Fibroblast of gingiva (primary cell): Measurements from ENCODE around the gene MACROD2.

Experiments used
- DNase-seq: peaks from one replicate; pipeline ENCODE4 v3.0.0-alpha.2; 2011; ENCODE audit warnings: low read depth

Gene MACROD2

DNA sequence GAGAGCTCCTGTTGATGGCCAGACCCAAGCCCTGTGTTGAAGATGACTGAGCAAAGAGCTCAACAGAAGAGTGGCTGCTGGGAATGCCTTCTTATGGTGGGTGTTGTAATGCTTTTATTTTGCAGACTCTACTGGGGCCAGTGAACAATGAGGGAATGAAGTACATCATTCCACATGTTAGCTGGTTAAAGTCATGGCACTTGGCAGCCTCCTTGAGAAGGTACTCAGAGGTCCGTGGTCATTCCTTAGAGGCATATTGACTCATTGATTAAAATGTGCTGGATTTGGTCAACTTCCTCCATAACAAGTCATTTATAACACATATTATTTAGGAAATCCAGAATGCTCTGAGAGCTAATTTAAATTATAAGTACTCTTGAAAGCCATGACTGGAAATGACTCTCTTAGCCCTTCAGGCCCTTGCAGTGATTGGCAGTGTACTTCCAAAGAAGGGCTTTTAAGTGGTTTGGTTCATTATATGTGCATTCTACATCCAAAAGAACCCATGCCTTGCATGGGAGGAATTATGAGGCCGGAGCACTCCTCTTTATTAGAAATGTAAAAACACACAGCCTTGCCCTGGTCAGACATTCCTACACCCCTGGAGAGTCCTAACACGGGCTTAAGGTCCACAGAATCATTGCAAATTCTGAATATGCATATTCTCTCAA, 1601.0 kb downstream of the MACROD2 start:
- DNase-seq, result no peak

DNA sequence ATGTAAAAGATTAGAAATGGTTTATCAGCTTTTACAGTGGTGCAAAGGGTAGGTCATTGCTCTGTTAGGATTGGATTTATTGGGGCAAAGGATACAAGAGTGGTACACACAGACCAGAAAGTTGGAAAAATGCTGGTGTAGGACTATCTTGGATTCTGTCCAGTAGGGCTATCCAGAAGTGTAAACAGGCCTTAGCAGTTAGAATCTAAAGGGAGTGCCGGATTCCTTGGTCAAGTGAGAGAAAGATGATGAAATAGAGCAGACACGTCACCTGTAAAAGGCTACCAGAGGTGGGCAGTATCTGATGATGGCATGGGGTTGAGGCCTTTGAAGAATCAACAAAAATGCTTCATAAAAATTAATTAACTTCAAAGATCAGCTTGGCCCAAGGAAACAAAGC, 1602.0 kb downstream of the MACROD2 start:
- no peak for DNase-seq

DNA sequence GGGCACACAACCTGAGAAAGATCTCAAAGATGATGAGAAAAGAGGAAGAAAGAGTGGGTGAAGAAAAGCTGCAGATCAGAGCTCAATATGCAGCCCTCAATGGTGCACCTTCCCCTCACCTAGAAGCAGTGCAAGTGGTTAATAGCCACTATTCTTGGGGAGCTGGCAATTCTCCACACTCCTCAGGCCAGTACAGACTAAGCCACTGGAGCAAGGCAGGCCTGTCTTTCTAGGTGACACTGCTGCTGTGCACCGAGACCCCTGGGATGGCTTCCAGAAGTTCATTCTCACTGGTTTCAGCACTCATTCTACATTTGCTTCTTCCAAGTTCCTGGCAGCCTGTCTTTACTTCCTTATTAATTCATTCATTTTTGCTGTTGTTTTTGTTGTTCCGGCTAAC, 1604.6 kb downstream of the MACROD2 start:
- no peak for DNase-seq

DNA sequence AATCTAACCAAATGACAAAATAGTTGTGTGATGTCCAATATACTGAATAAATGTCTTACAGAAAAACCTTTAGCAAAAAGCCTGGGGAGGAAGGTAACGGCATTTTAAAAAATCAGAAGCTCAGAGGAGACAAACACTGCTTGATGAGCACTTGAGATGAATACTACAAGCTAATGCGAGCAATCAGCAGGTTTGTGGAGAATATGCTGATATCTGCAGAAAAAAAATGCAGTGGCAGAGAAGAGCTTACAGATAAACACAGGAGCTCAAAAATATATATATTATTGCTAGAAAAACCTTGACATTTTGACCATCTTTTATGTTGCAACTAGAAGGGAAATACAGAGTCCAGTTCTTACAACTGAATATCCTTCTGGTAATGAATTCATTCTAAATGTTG, 1605.2 kb downstream of the MACROD2 start:
- no peak for DNase-seq

DNA sequence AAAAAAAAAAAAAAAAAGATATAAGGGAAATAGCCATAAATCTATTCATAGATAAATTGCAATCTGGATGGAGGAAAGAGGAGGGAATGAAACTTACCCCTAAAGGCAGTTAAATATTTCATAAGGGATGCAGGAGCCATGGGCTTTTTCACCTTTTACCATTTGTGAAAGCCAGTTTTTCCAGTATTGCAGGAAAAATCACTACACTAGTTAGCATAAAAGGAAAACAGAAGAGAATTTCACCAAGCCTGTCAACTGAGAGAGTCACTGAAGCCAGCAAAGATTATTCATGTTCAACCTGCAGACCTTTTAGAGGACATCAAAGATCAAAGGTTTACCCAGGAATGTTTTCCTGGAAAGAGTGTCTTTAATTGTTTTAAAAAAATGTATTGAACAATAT, 1608.2 kb downstream of the MACROD2 start:
- DNase-seq, result no peak

DNA sequence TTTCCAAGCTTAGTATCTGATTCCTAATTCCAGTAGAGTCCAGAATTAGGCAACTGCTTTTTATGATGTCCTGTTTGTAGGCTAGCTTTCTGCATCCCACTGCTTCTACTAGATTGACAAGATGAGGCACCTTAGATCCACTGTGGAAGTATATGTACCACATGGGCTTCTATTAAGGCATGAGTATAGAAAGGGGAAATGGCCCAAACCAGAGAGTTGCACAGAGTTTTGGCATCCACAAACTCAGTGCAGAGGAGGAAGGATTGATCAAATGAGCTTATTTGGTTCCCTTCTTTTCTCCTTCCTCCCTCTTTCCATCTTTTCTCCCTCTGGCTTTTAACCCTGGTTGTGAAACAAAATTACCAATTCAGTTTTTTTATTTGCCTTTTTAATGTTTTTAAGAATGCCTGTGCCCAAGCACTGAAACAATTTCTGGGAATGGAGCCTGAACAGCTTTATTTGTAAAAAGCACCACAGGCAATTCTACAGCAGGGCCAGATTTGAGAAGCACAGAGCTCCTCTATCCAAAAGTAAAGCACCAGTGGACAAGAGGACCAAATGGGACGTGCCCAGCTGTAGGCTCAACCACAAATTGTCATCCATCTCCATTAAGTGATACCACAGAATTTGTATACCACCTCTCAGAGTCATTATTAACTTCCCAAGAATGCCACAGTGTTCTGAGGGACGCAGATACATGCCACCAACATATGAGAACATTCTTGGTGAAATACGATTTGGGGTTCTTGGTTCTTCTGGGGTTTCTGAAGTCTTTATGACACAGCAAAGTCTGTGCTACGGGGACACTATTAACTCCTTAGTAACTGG, 1608.9 kb downstream of the MACROD2 start:
- DNase-seq, result no peak

DNA sequence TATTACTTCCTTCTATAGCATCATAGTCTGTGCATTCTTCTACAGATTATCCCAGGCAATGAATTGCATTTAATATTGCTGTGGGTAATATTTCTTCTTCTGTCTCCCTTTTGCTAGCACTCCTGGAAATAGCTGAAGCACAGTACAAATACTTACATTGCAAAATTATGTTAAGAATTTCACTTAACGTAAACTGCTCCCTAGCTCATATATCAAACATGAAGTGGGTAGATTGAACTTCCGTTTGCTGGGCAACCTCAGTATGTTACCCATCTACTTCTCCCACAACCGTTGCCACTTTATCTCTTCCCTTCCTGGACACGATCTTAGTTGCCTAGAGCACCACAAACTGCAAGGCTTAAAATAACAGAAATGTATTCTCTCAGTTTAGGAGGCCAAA, 1614.6 kb downstream of the MACROD2 start:
- no peak for DNase-seq

DNA sequence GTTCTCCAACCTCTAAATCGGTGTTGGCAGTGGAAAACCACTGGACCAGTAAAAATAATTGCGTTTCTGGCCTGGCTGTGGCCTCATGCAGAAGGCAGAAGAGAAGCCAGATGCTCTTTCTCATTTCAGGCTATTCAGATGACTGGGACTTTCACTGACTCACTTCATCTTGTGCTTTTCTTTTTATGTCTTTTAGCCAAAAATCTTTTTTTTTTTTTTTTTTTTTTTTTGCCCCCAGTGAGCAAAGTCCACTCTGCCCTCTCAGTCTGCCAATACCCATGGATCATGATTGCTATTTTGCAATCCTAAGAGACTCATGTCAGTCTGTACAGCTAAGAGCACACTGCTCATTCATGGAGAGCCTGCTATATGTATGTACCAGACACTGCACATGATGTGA, 1615.5 kb downstream of the MACROD2 start:
- no peak for DNase-seq

DNA sequence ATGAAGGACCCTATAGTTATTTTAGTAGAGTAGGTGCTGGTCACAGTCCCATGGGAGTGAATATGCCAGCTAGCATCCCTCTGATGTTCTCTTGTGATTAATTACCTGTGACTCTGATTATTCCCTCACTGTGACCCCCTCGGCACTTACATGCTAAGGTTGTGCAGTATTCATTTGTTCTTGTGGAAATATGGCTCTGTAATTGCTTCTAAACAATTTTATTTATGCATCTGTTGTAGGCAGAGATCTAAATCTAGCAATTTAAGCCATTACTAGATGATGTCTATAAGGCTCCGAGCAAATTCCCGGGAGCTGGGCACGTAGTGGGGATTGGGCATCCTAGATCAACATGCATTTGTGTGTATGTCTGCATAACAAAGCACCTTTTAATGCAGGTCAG, 1616.2 kb downstream of the MACROD2 start:
- no peak for DNase-seq

DNA sequence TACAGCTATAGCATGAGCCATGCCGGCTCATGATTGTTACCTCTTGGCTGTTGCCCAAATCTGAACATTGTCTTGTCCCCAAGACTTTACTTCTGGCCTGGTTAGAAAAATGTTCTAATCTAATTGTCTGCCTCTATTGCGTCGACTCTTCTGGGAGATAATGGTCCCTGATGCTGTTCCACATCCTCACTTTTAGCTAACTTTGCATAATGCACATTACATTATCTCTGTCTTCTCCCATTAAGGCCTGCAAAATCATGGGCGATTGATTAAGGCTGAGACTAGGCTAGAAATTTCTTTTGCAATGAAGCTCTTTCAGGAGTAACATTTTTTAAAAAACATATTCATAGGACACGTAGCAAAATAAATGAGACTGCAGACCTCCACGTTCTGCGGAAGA, 1616.9 kb downstream of the MACROD2 start:
- DNase-seq, result no peak

DNA sequence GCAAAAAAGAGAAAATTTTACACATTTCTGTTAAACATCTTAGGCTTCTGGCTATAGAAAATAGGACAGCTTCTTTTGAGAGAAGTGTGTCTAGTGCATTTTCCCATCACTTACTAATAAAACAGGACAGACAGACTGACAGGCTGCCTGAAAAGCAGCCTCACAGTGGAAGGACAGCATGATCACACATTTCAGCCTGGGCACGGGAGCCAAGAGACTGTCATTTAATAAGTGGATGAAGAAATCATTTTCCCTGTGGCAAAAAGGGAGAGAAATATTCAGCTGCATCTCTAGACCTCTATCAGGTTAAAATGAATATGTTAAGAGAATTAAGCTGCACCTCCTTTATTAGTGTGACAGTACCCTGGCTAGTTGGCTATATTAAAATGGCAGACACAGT, 1617.5 kb downstream of the MACROD2 start:
- DNase-seq, result no peak

DNA sequence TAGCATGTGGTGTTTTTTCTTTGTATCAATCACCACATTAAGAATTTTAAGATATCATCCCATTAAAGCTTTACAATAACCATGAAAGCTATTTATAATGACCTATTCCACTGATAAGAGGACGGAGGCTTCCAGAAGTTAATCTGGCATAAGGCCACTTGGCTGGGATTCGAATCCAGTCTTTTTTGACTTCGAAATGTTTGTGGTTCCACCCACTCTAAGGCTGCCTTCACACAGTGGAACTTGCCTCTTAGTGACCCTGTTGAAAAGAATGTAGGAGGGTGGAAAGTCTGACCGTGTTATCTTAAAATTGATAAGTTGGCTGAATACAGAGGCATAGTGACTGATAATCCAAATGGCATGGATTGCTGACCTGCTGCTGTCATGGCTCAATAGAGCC, 1618.2 kb downstream of the MACROD2 start:
- no peak for DNase-seq

DNA sequence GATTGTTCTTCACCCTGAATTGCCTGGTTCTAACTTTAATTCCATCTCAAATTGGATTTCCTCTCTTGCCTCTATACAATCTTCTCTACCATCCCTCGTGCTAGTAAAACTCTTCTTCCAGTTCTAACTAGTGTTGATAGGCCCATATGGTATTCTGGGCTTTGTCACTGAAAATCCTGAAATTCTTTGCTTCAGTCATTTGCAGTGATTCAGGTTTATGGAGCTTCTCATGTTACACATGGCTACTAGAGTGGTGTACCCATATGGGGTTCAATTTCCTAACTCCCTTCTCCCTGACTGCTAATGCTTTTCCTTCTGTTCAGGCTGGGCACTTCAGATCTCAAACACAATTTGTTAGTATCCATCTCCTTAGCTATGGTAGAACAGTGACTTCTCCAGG, 1621.3 kb downstream of the MACROD2 start:
- no peak for DNase-seq

DNA sequence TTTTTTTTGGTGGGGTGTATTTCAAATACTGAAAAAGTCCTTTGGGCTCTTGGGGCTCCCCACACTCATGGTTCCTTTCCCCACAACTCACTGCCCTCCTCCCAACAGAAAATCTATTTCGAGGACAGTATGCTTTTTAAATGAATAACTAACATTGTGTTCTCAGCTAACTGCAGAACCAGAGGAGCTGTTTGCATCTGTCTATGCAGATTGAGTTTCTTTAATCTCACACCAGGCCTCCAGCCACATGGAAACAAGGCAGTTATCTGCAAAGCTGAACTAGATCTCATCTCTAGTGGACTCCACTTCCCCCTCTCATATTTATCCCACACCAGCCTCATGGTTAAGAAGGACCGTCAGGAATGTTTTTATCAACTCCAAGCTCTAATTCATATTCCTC, 1622.8 kb downstream of the MACROD2 start:
- no peak for DNase-seq

DNA sequence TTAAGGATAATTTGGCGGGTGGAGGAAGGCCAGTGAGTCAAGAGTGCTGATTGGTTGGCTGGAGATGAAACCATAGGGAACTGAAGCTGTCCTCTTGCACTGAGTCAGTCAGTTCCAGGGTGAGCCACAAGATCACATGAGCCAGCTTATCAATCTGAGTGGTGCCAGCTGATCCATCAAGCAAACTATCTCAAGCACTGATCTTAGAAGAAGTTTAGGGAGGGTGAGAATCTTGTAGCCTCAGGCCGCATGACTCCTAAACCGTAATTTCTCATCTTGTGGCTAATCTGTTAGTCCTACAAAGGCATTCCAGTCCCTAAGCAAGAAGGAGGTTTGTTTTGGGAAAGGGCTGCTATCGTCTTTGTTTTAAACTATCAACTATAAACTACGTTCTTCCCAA, 1623.6 kb downstream of the MACROD2 start:
- no peak for DNase-seq

DNA sequence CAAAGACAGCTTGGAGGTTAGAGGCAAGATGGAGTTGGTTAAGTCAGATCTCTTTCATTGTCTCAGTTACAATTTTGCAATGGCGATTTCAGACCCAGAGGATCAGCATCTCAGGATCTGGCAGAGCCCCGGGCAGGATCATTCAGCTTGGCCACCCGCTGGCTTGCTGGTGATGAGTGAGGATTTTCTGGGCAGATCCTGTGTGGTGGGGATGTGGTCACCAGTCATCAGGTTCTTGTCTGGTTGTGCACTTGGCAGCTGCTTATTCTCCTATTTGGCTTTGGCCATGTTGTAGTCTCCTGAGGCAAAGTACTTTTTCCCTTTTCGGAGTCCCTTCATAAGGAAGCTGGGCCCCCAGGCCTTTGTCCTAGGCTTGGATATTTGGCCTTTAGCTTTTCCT, 1624.0 kb downstream of the MACROD2 start:
- DNase-seq, result no peak

DNA sequence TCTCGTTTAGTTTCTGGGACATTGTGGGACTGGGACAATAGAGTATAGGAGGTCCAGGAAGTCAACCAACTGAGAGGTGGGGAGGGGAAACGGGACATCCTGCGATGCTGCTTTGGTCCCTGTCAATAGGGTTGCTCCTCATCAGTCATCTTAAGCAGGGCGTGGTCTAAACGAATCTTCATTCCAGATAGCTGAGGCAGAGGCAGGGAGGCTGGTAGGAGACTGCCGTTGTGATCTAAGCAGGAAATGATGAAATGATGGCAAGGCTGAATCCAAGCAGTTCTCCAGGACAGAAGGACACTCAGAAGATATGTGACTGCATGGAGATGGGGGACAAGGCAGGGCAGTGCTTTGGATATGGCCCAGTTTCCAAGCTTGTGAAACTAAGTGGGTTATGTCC, 1624.5 kb downstream of the MACROD2 start:
- DNase-seq, result no peak

DNA sequence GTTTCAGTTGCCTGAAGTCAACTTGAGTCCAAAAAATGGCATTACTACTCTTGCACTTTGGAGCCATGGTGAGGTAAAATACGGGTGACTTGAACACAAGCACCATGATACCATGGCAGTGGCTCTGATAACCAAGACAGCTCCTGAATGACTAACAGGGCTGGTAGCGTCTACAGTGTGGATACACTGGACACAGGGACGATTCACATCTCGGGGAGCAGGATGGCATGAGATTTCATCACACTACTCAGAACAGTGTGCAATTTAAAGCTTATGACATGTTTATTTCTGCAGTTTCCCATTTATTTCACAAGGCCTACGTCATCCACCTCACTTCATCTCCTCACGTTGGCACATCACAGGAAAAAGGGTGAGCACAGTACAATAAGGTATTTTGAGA, 1627.1 kb downstream of the MACROD2 start:
- DNase-seq, result no peak

DNA sequence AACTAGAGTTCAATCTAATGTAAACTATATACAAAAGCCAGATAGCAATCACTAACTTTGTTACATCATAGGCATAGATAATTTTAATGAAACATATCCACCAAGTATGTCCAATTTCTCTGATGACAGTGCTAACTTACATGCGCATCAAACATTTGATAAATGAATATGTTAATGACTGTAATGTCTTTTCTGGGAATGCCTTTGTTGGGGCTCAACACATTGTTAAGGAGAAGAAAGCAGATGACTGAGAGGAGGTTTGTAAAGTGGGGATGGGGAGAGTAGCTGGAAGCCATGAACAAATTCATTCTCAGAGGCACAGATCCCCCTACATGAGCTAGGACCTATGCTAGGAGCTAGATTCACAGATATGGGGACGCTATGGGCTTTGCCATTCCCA, 1627.9 kb downstream of the MACROD2 start:
- DNase-seq, result no peak

DNA sequence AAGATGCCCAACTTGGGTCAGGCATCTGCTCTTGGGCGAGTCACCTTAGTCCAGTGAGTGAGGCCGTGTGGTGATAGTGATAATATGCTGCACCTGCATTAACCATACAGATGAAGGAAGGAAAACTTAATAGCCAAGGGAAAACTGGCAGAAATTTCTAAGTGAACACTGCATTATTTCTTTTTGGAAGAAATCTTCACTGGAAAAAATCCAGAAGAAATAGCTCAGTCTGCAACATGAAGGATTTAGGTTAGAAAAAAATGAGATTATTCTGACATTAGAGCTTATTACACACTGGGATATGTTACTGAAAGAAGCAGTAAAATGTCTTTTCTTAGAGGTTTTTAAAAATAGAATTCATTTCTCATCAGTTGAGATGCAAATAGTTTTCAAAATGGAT, 1630.7 kb downstream of the MACROD2 start:
- no peak for DNase-seq

DNA sequence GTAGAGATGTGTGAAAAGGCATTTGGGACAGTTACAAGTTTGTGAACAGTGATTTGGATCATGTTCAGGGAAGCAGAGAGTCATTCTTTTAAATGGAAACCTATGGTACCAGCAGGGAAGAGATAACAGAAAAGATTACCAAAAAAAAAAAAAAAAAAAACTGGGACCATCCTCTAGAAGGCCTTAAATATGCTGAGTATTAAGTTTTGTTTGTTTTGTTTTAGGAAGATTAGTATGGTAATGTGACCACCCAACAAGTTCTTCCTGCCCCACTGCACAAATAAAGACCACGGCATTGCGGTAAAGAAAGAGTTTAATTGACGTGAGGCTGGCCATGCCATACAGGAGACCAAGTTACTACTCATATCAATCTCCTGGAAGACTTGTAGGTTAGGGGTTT, 1631.8 kb downstream of the MACROD2 start:
- DNase-seq, result no peak

DNA sequence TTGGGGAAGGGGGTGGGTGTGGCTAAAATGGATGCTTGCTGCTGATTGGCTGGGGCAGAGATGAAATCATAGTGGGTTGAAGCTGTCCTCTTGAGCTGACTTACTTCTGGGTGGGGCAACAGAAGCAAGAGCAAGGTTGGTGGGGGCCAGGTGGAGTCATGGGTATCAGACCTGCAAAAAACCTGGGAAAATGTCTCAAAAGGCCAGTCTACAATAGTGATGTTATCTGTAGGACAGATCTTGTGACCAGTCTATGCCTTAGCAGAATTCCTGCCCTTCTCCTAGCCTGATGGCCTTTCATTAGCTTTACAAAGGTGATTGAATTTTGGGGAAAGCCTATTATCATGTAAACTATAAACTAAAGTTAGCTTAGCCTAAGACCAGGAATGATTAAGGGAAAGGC, 1632.2 kb downstream of the MACROD2 start:
- no peak for DNase-seq

DNA sequence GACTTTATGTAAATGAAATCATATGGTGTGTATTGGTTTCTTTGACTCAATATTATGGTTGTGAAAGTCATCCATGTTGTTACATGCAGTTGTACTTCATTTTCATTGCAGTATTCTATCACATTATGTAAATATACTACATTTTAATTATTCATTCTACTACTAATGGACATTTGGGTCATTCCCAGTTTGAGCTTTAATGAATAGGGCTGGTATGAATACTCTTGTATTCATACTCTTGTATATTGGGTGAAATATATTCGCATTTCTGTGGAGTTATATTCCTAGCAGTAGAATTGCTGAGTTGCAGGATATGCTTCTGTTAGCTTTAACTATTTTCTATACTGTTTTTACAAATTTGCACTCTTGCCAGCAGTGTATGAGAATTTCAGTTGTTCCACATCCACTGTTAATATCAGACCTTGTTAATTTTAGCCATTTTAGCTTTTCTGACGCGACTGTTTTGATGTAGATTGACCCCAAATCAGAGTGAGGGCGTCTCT, 1633.6 kb downstream of the MACROD2 start:
- no peak for DNase-seq

DNA sequence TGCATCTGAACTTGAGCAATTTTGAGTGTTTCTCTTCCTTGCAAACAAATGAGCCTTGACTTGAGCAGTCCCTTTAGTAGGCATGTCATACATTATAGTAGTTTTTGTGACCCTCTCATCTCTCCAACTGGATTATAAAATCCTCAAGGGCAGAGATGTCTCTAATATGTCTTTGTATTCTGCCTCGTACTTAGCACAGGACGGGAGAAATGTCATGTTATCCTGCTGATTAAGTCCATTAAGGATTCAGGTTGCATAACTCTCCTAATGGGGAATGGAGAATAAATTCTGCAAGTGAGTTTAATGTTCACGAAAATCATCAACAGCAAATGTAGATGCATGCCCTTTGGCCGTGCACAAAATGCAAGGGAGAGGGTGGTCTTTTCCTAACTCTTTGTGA, 1635.0 kb downstream of the MACROD2 start:
- no peak for DNase-seq
